Immature natural killer cell (primary cell): Measurements from ENCODE around the gene POLE. TPM values are rescaled to one million over a fixed set of nuclear protein-coding genes. Genes with fewer than 3 reads are reported as not detected.
A peak's percentile ranks its signal among the peaks of the same experiment; 100 is the strongest.

ENCODE experiments used
- DNase-seq, 3 donors: peaks; one replicate each; pipeline ENCODE4 v3.0.0; 2022; ENCODE audit warnings: mixed read lengths in 1 of 3
- H3K27ac Mint-ChIP-seq, 6 donors: one replicate each; pipeline ENCODE4 v1.8.0; 2020; ENCODE audit warnings: mixed read lengths in 6 of 6, mild to moderate bottlenecking in 5 of 6, inconsistent platforms in 4 of 6, moderate library complexity in 3 of 6
- H3K27me3 Mint-ChIP-seq, 3 donors: one replicate each; pipeline ENCODE4 v1.8.0; 2020 to 2021; ENCODE audit warnings: low read depth in 3 of 3, mild to moderate bottlenecking in 3 of 3, mixed read lengths in 3 of 3, moderate library complexity in 3 of 3, inconsistent platforms in 1 of 3
- H3K36me3 Mint-ChIP-seq, 3 donors: one replicate each; pipeline ENCODE4 v1.8.0; 2020; ENCODE audit warnings: mixed read lengths in 3 of 3, inconsistent platforms in 2 of 3, mild to moderate bottlenecking in 2 of 3
- H3K4me1 Mint-ChIP-seq, 2 donors: one replicate each; pipeline ENCODE4 v1.8.0; 2020; ENCODE audit warnings: inconsistent platforms in 2 of 2, mild to moderate bottlenecking in 2 of 2, mixed read lengths in 2 of 2, moderate library complexity in 1 of 2
- H3K4me3 Mint-ChIP-seq, 5 donors: one replicate each; pipeline ENCODE4 v1.8.0; 2020; ENCODE audit warnings: mild to moderate bottlenecking in 5 of 5, mixed read lengths in 5 of 5, inconsistent platforms in 3 of 5, moderate library complexity in 3 of 5
- H3K9me3 Mint-ChIP-seq, 6 donors: one replicate each; pipeline ENCODE4 v1.8.0; 2020; ENCODE audit warnings: mild to moderate bottlenecking in 6 of 6, mixed read lengths in 6 of 6, inconsistent platforms in 4 of 6, moderate library complexity in 3 of 6
- polyA plus RNA-seq, 3 donors: library from polyadenylated mRNA; unstranded; fragments of 300-500 nt; fragmentation: Illumina TruSeq; gene quantifications; one replicate each; pipeline ENCODE4 v1.2.3, GENCODE V29; 2021

The POLE gene
- polyA plus RNA-seq, 3 donors from 2014 or later, result 2.2 to 8.8 (median 2.3) TPM

DNA sequence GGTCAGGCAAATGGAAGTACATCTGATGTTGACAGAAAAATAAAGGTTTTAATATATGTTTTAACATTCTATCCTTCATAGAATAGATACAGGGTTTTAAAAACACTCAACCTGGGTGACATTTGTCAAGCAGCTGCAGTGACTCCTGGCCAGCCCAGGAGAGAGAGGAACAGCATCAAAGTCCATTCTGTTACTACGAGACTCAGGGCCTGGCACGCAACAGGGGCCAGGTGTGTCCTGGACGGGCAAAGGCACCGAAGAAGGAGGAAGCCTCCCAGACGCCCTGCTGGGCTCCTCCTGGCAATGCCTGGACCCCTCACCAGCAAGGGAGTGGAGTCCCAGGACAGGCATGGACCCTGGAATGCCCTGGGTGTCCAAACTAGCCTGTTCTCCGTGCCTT lies 98.8 kb downstream of the POLE start:
- Mint-ChIP-seq H3K9me3 (no peaks in the 10 kb centered on the region), H3K27ac (no peak overlapping the region), H3K4me1 (no peaks in the 10 kb centered on the region), H3K27me3 (peaks cover 0 to 8% (median 1%) of the 10 kb centered on the region in 3 donors), H3K4me3 (no peak overlapping the region), H3K36me3 (no peaks in the 10 kb centered on the region)
- no peak for DNase-seq

- no peaks in the 10 kb centered on the region for H3K4me1 Mint-ChIP-seq
- H3K27me3 Mint-ChIP-seq, result peaks cover 0 to 6% (median 1%) of the 10 kb centered on the region in 3 donors
- no peak for DNase-seq
- no peaks in the 10 kb centered on the region for H3K9me3 Mint-ChIP-seq
- H3K36me3 Mint-ChIP-seq, result no peaks in the 10 kb centered on the region
- no peak overlapping the region for H3K4me3 Mint-ChIP-seq
- no peak overlapping the region for H3K27ac Mint-ChIP-seq
Observed at GRCh38 chr12:132587781-132588180, 99.4 kb downstream of the POLE start.

GRCh38 chr12:132586929-132587328 lies 100.2 kb downstream of the POLE start:
- H3K27me3 Mint-ChIP-seq, result peaks cover 0 to 5% (median 1%) of the 10 kb centered on the region in 3 donors
- DNase-seq, result no peak
- H3K4me1 Mint-ChIP-seq, result no peaks in the 10 kb centered on the region
- no peak overlapping the region for H3K4me3 Mint-ChIP-seq
- no peaks in the 10 kb centered on the region for H3K36me3 Mint-ChIP-seq
- H3K27ac Mint-ChIP-seq, result no peak overlapping the region
- no peaks in the 10 kb centered on the region for H3K9me3 Mint-ChIP-seq

DNA sequence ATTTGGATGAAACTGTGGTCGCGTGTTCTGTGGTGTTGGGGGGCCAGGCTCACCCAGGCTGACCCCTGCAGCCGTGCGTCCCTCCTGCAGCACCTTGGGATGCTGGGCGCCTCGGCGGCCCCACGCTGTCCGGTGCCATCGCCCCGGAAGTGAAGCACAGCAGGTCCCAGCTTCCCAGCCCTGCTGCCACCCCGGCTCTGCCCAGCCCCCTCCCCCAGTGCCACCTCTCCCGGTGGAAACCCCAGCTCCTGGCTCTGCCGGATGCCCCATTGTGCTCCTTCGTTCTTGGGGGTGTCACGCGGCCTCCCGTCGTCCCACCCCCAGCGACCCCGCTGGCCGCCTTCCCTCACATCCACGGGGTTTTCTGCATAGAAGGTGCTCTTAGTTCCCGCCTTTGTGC lies 102.0 kb downstream of the POLE start:
- H3K36me3 Mint-ChIP-seq, result no peaks in the 10 kb centered on the region
- H3K27me3 Mint-ChIP-seq, result peaks cover 0 to 5% (median 0%) of the 10 kb centered on the region in 3 donors
- no peaks in the 10 kb centered on the region for H3K4me1 Mint-ChIP-seq
- no peak overlapping the region for H3K27ac Mint-ChIP-seq
- H3K4me3 Mint-ChIP-seq, result no peak overlapping the region
- no peaks in the 10 kb centered on the region for H3K9me3 Mint-ChIP-seq
- no peak for DNase-seq

DNA sequence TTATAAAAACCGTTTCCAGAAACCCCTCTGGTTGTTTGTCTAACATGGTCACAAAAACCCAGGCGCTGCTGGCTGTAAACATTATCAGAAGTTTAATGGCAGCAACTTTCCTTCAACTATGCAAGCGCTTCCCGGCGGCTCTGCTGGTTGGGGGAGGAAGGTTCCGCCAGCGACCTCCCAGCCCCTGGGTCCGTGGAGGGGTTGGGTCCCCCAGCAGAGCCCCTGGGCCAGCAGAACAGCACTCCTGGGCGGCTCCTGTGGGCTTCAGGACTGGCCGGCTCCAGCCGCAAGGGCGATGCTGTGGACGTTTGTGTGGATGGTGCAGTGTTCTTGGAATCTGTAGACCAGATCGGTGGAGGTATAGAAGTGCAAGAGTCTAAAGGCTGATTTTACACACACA lies 102.7 kb downstream of the POLE start:
- H3K27ac Mint-ChIP-seq, result peak overlapping the region in 1 of 6 donors; percentile 40

DNA sequence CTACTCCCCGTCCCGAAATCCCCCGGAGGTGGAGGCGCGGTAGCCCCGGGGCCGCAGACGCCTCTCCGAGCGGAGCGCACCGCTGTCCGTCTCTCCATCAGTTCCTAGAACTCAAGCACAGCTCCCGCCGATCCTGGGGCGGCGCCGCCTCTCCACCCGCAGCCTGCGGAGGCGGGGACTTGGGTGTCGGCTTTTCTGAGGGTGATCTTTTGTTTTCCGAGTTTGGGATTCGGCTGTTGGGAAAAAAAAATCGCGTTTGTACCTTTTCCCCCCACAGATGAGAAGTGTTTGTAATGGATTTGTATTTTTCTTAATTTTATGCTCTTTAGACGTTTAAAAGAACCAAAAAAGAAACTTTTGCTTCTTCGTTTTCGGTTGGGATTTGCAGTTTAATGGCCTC lies 103.4 kb downstream of the POLE start:
- peak overlapping the region in 1 of 6 donors; percentile 58 for H3K27ac Mint-ChIP-seq
- DNase-seq, result no peak
- no peak overlapping the region for H3K4me3 Mint-ChIP-seq
- peaks cover 0 to 4% (median 0%) of the 10 kb centered on the region in 3 donors for H3K36me3 Mint-ChIP-seq
- no peaks in the 10 kb centered on the region for H3K9me3 Mint-ChIP-seq
- peaks cover 0 to 2% (median 0%) of the 10 kb centered on the region in 3 donors for H3K27me3 Mint-ChIP-seq
- no peaks in the 10 kb centered on the region for H3K4me1 Mint-ChIP-seq

More for the DNA sequence above, 102.7 kb downstream of the POLE start:
- Mint-ChIP-seq H3K4me1 (no peaks in the 10 kb centered on the region), H3K27me3 (peaks cover 0 to 5% (median 0%) of the 10 kb centered on the region in 3 donors), H3K9me3 (no peaks in the 10 kb centered on the region), H3K36me3 (no peaks in the 10 kb centered on the region), H3K4me3 (no peak overlapping the region)
- DNase-seq, result no peak

GRCh38 chr12:132583411-132583710 lies 103.8 kb downstream of the POLE start:
- Mint-ChIP-seq H3K4me3 (no peak overlapping the region), H3K4me1 (no peaks in the 10 kb centered on the region), H3K27ac (no peak overlapping the region), H3K36me3 (peaks cover 0 to 4% (median 0%) of the 10 kb centered on the region in 3 donors), H3K27me3 (no peaks in the 10 kb centered on the region), H3K9me3 (no peaks in the 10 kb centered on the region)
- no peak for DNase-seq

GRCh38 chr12:132582582-132583410 lies 104.3 kb downstream of the POLE start:
- DNase-seq, result no peak
- Mint-ChIP-seq H3K9me3 (no peaks in the 10 kb centered on the region), H3K36me3 (peaks cover 0 to 8% (median 0%) of the 10 kb centered on the region in 3 donors), H3K4me1 (no peaks in the 10 kb centered on the region), H3K4me3 (no peak overlapping the region), H3K27me3 (no peaks in the 10 kb centered on the region), H3K27ac (no peak overlapping the region)

DNA sequence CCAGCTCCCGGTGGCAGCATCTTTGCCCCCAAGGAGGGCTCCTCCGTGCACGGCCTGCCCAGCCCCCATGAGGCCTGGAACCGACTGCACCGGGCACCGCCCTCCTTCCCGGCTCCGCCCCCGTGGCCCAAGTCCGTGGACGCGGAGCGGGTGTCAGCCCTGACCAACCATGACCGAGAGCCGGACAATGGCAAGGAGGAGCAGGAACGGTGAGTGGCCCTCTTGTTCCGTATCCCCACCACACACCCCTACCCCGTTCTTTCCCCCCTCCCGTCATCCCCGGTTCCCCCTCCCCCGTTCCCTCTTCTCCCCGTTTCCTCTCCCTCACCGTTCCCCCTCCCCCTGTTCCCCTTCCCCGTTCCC lies 105.1 kb downstream of the POLE start:
- H3K4me3 Mint-ChIP-seq, result no peak overlapping the region
- H3K27ac Mint-ChIP-seq, result no peak overlapping the region
- no peaks in the 10 kb centered on the region for H3K9me3 Mint-ChIP-seq
- H3K36me3 Mint-ChIP-seq, result peaks cover 0 to 8% (median 0%) of the 10 kb centered on the region in 3 donors
- no peaks in the 10 kb centered on the region for H3K27me3 Mint-ChIP-seq
- no peaks in the 10 kb centered on the region for H3K4me1 Mint-ChIP-seq
- DNase-seq, result no peak

DNA sequence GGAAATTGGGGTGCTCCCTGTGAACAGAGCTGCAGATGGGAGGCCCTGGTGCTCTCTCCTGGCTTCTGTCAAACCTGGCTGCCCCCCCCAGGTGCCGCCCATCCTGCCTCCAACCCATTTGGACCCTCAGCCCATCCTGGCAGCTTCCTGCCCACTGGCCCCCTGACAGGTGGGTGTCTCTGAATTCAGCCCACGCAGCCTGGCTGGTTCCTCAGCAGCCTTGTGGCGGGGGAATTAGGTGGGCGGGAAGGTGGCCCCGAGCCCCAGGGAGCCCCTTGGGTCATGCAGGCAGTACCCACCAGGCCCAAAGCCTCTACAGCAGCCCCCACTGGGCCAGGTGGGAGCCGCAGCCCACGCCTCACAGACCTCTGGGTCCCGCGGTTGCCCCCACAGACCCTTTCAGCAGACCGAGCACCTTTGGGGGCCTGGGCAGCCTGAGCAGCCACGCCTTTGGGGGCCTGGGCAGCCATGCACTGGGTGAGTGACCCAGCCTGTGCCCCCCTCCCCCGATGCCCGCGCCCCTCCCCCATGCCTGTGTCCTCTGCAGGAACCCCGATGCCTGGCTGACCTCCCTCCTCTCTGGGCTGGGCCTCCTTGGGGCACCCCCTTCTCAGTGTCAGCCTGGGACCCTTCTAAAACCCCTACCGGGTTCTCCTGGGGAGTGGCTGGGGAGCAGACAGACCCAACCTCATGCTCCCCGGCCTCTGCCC lies 105.6 kb downstream of the POLE start:
- H3K4me1 Mint-ChIP-seq, result no peaks in the 10 kb centered on the region
- H3K9me3 Mint-ChIP-seq, result no peaks in the 10 kb centered on the region
- no peak overlapping the region for H3K27ac Mint-ChIP-seq
- peaks cover 0 to 8% (median 0%) of the 10 kb centered on the region in 3 donors for H3K36me3 Mint-ChIP-seq
- H3K4me3 Mint-ChIP-seq, result no peak overlapping the region
- DNase-seq, result no peak
- H3K27me3 Mint-ChIP-seq, result peaks cover 0 to 2% (median 0%) of the 10 kb centered on the region in 3 donors

DNA sequence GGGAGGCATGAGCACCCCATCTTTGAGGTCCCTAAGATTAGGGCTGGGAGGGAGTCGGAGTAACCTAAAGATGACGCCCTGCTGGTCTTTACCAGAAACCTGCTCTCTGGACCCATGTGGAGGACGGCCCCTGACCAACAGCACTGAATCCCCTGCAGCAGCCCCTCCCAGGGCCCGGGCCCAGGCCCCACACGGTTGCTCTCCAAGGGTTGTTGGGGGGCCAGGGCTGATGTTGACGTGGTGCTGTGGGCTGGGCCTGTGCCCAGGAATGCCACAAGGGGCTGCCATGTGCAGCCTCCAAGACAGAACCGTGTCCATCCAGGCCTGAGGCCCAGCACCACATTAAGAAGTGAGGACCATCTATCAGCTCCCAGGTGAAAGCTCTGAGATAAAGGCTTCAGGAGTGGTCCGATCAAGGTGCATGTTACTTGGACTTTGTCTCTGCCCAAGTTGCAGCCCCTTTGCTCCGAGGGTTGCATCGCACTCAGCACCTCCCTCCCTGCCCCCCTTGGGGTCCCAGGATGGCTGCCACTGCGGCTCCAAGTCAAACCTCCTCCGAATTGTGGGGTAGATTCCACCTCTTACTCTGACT lies 106.3 kb downstream of the POLE start:
- Mint-ChIP-seq H3K4me1 (no peaks in the 10 kb centered on the region), H3K27me3 (peaks cover 0 to 2% (median 0%) of the 10 kb centered on the region in 3 donors), H3K4me3 (no peak overlapping the region), H3K36me3 (peaks cover 0 to 8% (median 0%) of the 10 kb centered on the region in 3 donors), H3K27ac (no peak overlapping the region), H3K9me3 (no peaks in the 10 kb centered on the region)
- no peak for DNase-seq

- H3K27ac Mint-ChIP-seq, result no peak overlapping the region
- H3K36me3 Mint-ChIP-seq, result peaks cover 0 to 8% (median 4%) of the 10 kb centered on the region in 3 donors
- DNase-seq, result no peak
- H3K4me3 Mint-ChIP-seq, result no peak overlapping the region
- no peaks in the 10 kb centered on the region for H3K9me3 Mint-ChIP-seq
- H3K27me3 Mint-ChIP-seq, result peaks cover 0 to 2% (median 0%) of the 10 kb centered on the region in 3 donors
- no peaks in the 10 kb centered on the region for H3K4me1 Mint-ChIP-seq
Observed at GRCh38 chr12:132579744-132580143, 107.4 kb downstream of the POLE start.

- no peak for DNase-seq
- H3K4me1 Mint-ChIP-seq, result no peaks in the 10 kb centered on the region
- H3K27ac Mint-ChIP-seq, result peak overlapping the region in 2 of 6 donors; percentile 11 to 64
- H3K9me3 Mint-ChIP-seq, result no peaks in the 10 kb centered on the region
- peaks cover 0 to 2% (median 0%) of the 10 kb centered on the region in 3 donors for H3K27me3 Mint-ChIP-seq
- H3K36me3 Mint-ChIP-seq, result peaks cover 0 to 8% (median 4%) of the 10 kb centered on the region in 3 donors
- H3K4me3 Mint-ChIP-seq, result no peak overlapping the region
Observed at GRCh38 chr12:132578826-132579225, 108.3 kb downstream of the POLE start.

GRCh38 chr12:132578118-132578517 lies 109.0 kb downstream of the POLE start:
- peaks cover 0 to 2% (median 1%) of the 10 kb centered on the region in 3 donors for H3K27me3 Mint-ChIP-seq

More at GRCh38 chr12:132578118-132578517, 109.0 kb downstream of the POLE start:
- Mint-ChIP-seq H3K4me1 (no peaks in the 10 kb centered on the region), H3K27ac (no peak overlapping the region), H3K9me3 (no peaks in the 10 kb centered on the region), H3K36me3 (peaks cover 0 to 8% (median 4%) of the 10 kb centered on the region in 3 donors), H3K4me3 (no peak overlapping the region)
- no peak for DNase-seq
